ENCODE results near the gene NACC1.

Gene NACC1

GRCh38 chr19:13117772-13118423 is at the start of gene NACC1:
Gene NACC1, plus strand, starts transcription at chr19:13118264. Its CDS starts 16,944 bp downstream, at chr19:13135208.
- DNase-seq (ENCODE audit: low read depth), result peak; percentile 90

DNA sequence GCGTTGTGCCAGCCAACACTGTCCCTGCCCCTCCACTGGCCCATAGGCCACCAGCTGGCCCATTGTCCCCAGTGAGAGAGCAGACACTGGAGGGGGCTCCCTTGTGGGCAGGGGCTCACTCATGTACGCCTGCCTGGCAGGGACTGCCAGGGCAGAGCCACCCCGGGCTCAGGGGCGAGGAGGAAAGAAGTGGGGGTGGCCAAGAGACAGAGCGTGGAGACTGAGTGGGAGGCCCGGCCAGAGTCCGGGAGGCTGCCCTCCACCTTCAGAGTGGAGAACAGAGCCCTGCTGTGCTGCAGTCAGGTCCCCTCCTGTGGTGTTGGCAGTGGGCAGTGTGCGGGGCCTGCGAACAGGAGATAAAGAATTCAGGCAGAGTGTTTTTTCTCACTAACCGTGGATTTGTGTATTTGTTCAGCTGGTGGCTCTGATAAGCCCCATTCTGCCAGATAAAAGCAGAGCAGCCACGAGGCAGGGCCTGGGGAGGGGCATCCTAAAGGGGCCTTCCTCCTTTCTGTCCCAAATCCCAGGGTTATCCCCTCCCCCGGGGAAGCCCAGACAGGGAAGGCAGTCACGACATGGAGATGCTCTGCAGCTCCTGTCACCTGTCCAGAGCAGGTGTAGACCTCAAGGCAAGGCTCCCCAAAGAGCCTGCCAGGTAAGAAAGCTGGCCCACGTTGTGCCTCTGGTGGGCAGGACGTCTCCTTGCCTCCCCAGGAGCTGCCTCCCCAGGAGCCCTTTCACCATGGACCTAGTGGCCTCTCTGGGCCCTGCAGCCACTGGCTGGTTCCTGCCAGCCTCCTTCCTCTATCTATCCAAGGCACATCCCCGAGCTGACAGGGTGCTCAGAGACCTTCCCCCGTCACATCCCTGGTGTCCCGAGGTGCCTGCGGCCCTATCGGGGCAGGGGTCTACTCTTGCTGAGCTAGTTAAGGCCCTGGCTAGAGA is 48.4 kb upstream of the NACC1 start:
- DNase-seq (ENCODE audit: low read depth), result no peak

- DNase-seq (ENCODE audit: low read depth), result no peak
Measured at GRCh38 chr19:13070425-13071140, 47.5 kb upstream of the NACC1 start.

GRCh38 chr19:13071444-13072187 is 46.4 kb upstream of the NACC1 start:
- DNase-seq (ENCODE audit: low read depth), result no peak

GRCh38 chr19:13072188-13072908 is 45.7 kb upstream of the NACC1 start:
- no peak for DNase-seq (ENCODE audit: low read depth)

DNA sequence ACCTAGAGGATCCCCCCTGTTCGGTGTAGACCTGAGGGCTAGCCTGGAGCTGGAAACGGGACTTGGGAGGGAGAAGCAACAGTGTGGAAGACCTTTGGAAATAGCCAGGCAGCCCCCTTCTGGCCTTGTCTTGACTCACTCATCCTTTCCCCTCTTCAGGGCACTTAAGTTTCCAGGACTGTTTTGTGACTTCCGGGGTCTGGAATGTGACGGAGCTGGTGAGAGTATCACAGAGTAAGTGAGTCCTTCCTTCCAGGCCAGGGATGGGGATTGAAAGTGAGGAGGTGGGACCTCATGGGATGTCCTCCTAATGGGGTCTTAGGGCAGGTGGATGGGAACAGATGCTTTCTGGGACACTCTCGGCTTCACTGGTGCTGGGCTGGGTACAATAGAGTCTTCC is 44.8 kb upstream of the NACC1 start:
- no peak for DNase-seq (ENCODE audit: low read depth)

- DNase-seq (ENCODE audit: low read depth), result no peak
Measured at GRCh38 chr19:13074378-13074777, 43.7 kb upstream of the NACC1 start.

GRCh38 chr19:13076320-13076719 is 41.7 kb upstream of the NACC1 start:
- DNase-seq (ENCODE audit: low read depth), result no peak

DNA sequence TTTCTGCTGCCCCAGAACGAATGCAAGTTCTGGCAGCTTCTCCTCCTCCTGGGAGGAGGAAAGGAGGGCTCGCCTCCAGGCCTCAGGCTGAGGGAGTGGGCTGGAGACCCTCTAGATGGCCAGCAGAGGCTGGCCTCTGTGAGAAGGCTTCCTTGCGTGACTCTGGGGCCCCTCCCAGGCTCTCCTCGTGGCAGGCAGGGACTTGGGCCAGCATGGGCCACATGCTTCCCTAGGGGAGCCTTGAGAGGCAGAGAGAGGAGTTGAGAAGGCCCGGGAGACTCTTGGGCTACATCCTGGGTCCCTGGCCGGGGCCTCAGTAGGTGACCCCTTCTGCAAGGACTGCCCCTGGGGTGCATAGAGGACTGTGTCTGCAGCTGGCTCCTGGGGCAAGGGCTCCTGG is 41.3 kb upstream of the NACC1 start:
- no peak for DNase-seq (ENCODE audit: low read depth)

- DNase-seq (ENCODE audit: low read depth), result no peak
Measured at GRCh38 chr19:13077240-13077639, 40.8 kb upstream of the NACC1 start.

GRCh38 chr19:13078381-13078780 is 39.7 kb upstream of the NACC1 start:
- no peak for DNase-seq (ENCODE audit: low read depth)

DNA sequence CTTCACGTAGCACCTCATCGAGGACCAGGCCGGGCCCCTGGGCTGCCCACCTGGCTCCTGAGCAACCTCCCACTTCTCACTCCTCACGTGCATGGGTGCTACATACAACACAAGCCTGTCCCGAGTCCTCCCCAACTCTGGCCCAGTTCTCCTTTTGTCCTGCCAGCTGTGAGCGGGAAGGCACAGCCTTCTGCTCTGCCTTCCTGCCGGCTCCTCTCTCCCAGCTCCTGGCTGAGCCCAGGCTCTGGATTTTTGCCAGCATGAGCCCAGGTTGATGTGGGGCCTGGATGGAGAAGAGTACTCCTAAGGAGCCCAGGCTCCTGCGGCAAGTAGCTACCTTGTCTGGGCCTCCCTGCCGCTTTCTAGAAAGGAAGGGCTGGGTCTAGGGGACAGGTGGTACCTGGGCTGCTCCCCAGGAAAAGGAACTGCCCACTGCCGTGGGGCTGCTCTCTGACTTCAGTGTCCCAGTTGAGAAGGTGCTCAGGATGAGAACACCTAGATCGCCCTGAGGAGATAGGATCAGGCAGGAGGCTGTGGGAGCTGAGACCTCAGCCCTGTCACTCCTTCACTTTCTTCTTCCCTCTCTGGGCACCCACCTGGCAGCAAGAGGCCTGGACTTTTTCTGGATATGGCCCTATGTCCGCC is 39.0 kb upstream of the NACC1 start:
- DNase-seq (ENCODE audit: low read depth), result no peak

DNA sequence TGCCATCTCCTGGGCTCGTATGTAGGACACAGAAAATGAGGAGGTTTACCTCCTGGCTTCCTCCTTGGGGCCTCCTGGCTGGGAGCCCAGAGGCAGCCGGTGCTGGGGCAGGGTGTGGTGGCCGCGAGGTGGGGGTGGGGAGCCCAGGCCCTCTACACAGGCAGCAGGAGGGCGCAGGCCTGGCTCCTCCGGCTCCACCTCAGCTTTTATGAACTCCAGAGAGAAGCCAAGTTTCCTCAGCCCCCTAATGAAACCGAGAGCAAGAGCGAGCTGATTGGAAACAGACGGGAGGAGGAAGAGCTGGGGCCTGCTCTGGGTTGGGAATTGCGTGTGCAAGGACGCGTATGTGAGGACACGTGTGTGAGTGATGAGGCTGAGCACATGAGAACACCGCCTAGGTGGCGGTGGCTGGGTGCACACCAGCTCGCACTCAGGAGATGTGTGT is 38.5 kb upstream of the NACC1 start:
- peak; percentile 61 for DNase-seq (ENCODE audit: low read depth)

GRCh38 chr19:13082192-13083007 is 35.7 kb upstream of the NACC1 start:
- peak; percentile 65 for DNase-seq (ENCODE audit: low read depth)

DNA sequence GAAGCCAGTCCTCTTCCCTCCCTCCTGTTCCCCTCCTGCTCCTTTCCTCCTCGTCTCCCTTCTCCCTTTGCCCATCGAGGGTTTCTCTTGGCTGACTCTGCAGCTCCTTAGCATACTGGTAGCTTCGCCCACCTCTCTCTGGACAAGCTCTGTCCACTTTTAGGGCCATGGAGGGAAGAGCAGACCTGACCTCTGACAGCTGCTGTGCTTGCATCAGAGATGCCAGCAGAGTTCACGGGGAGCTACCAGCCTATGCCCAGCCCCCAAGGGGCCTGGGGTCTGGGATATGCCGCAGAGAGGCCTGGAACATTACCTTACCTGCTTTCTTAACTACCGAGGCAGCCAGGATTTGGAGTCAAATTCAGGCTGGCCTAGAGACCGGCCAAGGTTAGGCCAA is 35.1 kb upstream of the NACC1 start:
- DNase-seq (ENCODE audit: low read depth), result no peak

DNA sequence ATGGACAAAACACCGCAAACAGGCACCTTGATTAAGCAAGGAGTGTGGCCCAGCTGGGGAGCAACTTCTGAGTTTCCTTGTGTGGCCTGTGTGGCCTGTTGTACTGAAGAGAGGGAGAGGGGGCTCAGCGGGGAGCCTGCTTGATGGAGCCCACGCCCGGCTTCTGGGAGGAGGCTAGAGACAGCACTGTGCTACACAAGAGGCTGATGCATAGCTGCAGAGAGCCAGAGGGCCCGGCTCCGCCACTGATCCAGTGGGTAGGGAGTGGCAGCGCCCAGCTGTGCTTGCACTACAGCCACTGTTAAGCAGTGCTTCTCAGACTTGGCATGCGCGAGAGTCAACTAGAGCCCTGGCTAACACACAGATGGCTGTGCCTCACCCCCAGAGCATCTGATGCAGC is 34.4 kb upstream of the NACC1 start:
- DNase-seq (ENCODE audit: low read depth), result no peak

- no peak for DNase-seq (ENCODE audit: low read depth)
Measured at GRCh38 chr19:13085666-13086065, 32.4 kb upstream of the NACC1 start.

DNA sequence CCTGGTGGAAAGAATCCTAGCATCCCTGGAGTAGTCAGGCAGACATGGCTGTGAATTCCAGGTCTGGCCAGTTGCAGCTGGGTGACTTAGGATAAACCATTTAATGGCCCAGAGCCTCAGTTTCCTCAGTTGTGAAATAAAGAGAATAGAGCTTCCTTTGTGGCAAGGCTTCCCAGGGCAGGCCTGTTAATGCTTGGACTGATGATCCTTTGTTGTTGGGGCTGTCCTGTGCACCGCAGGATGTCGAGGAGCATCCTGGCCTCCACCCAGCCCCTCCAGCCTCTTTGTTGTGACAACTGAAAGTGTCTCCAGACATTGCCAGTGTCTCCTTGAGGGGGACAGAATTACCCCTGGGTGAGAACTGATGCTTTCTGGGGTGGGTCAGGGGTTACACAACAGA is 31.7 kb upstream of the NACC1 start:
- DNase-seq (ENCODE audit: low read depth), result no peak

- DNase-seq (ENCODE audit: low read depth), result no peak
Measured at GRCh38 chr19:13087295-13087694, 30.8 kb upstream of the NACC1 start.

Measured in EH (cell line).